Neuron (in vitro differentiated cells): ENCODE data around the gene REP15.

Source experiments
- H2AFZ ChIP-seq: one replicate; pipeline ENCODE4 v1.6.1; 2013; ENCODE audit warnings: low read depth, mild to moderate bottlenecking, inconsistent platforms, low read length, moderate library complexity
- H3K27me3 ChIP-seq: one replicate; pipeline ENCODE4 v1.6.1; 2013; ENCODE audit warnings: low read length; ENCODE audit not compliant: insufficient read depth
- H3K36me3 ChIP-seq: one replicate; pipeline ENCODE4 v1.6.1; 2013; ENCODE audit warnings: low read length; ENCODE audit not compliant: insufficient read depth
- H3K4me1 ChIP-seq: one replicate; pipeline ENCODE4 v1.6.1; 2013; ENCODE audit warnings: low read length; ENCODE audit not compliant: insufficient read depth
- H3K4me3 ChIP-seq: 2 replicates; pipeline ENCODE4 v1.5.1; 2013; ENCODE audit warnings: mild to moderate bottlenecking, low read length, moderate library complexity
- H3K9me3 ChIP-seq: one replicate; pipeline ENCODE4 v1.6.1; 2013; ENCODE audit warnings: low read length

Gene REP15

GRCh38 chr12:27680619-27681018 lies 15.6 kb upstream of the REP15 start:
- Histone ChIP-seq H2AFZ (no peak overlapping the region), H3K4me3 (no peak overlapping the region), H3K4me1 (no peaks in the 10 kb centered on the region), H3K36me3 (peaks cover 20% of the 10 kb centered on the region), H3K27me3 (no peaks in the 10 kb centered on the region), H3K9me3 (no peaks in the 10 kb centered on the region)

- Histone ChIP-seq H3K36me3 (peaks cover 16% of the 10 kb centered on the region), H2AFZ (no peak overlapping the region), H3K9me3 (no peaks in the 10 kb centered on the region), H3K27me3 (no peaks in the 10 kb centered on the region), H3K4me3 (no peak overlapping the region), H3K4me1 (no peaks in the 10 kb centered on the region)
Observed at GRCh38 chr12:27682534-27682933, 13.7 kb upstream of the REP15 start.

- Histone ChIP-seq H3K4me1 (no peaks in the 10 kb centered on the region), H2AFZ (no peak overlapping the region), H3K27me3 (no peaks in the 10 kb centered on the region), H3K36me3 (peaks cover 32% of the 10 kb centered on the region), H3K9me3 (no peaks in the 10 kb centered on the region), H3K4me3 (no peak overlapping the region)
Observed at GRCh38 chr12:27685274-27685673, 11.0 kb upstream of the REP15 start.

GRCh38 chr12:27686147-27686546 lies 10.1 kb upstream of the REP15 start:
- H3K4me3 ChIP-seq: no peak overlapping the region
- no peaks in the 10 kb centered on the region for H3K9me3 ChIP-seq
- H3K27me3 ChIP-seq: no peaks in the 10 kb centered on the region
- peaks cover 30% of the 10 kb centered on the region for H3K36me3 ChIP-seq
- H3K4me1 ChIP-seq: no peaks in the 10 kb centered on the region
- H2AFZ ChIP-seq: no peak overlapping the region

GRCh38 chr12:27688671-27689070 lies 7.6 kb upstream of the REP15 start:
- no peak overlapping the region for H2AFZ ChIP-seq
- no peaks in the 10 kb centered on the region for H3K4me1 ChIP-seq
- H3K36me3 ChIP-seq: peaks cover 38% of the 10 kb centered on the region
- H3K27me3 ChIP-seq: no peaks in the 10 kb centered on the region
- no peak overlapping the region for H3K4me3 ChIP-seq
- H3K9me3 ChIP-seq: no peaks in the 10 kb centered on the region

GRCh38 chr12:27689558-27690180 lies 6.6 kb upstream of the REP15 start:
- Histone ChIP-seq H3K36me3 (peaks cover 38% of the 10 kb centered on the region), H2AFZ (no peak overlapping the region), H3K4me1 (no peaks in the 10 kb centered on the region), H3K27me3 (no peaks in the 10 kb centered on the region), H3K9me3 (no peaks in the 10 kb centered on the region), H3K4me3 (no peak overlapping the region)

- peaks cover 29% of the 10 kb centered on the region for H3K36me3 ChIP-seq
- H2AFZ ChIP-seq: no peak overlapping the region
- H3K4me3 ChIP-seq: no peak overlapping the region
- no peaks in the 10 kb centered on the region for H3K27me3 ChIP-seq
- no peaks in the 10 kb centered on the region for H3K4me1 ChIP-seq
- H3K9me3 ChIP-seq: no peaks in the 10 kb centered on the region
Observed at GRCh38 chr12:27693403-27693802, 2.8 kb upstream of the REP15 start.

- no peak overlapping the region for H2AFZ ChIP-seq
- no peak overlapping the region for H3K4me3 ChIP-seq
- no peaks in the 10 kb centered on the region for H3K9me3 ChIP-seq
- no peaks in the 10 kb centered on the region for H3K4me1 ChIP-seq
- no peaks in the 10 kb centered on the region for H3K27me3 ChIP-seq
- H3K36me3 ChIP-seq: peaks cover 11% of the 10 kb centered on the region
Observed at GRCh38 chr12:27695556-27696292, 523 bp upstream of the REP15 start.

GRCh38 chr12:27696864-27697564 lies 767 bp downstream of the REP15 start:
- Histone ChIP-seq H3K4me3 (no peak overlapping the region), H2AFZ (no peak overlapping the region), H3K4me1 (no peaks in the 10 kb centered on the region), H3K27me3 (no peaks in the 10 kb centered on the region), H3K36me3 (peaks cover 11% of the 10 kb centered on the region), H3K9me3 (no peaks in the 10 kb centered on the region)

- Histone ChIP-seq H3K9me3 (no peaks in the 10 kb centered on the region), H3K27me3 (no peaks in the 10 kb centered on the region), H2AFZ (no peak overlapping the region), H3K36me3 (no peaks in the 10 kb centered on the region), H3K4me3 (no peak overlapping the region), H3K4me1 (no peaks in the 10 kb centered on the region)
Observed at GRCh38 chr12:27703720-27704452, 7.6 kb downstream of the REP15 start.

GRCh38 chr12:27705263-27705662 lies 9.0 kb downstream of the REP15 start:
- H3K9me3 ChIP-seq: no peaks in the 10 kb centered on the region
- H3K27me3 ChIP-seq: no peaks in the 10 kb centered on the region
- no peaks in the 10 kb centered on the region for H3K36me3 ChIP-seq
- H3K4me1 ChIP-seq: peaks cover under 1% of the 10 kb centered on the region
- no peak overlapping the region for H3K4me3 ChIP-seq
- H2AFZ ChIP-seq: no peak overlapping the region

- H3K27me3 ChIP-seq: no peaks in the 10 kb centered on the region
- no peaks in the 10 kb centered on the region for H3K9me3 ChIP-seq
- no peaks in the 10 kb centered on the region for H3K36me3 ChIP-seq
- no peak overlapping the region for H2AFZ ChIP-seq
- peaks cover 7% of the 10 kb centered on the region for H3K4me1 ChIP-seq
- H3K4me3 ChIP-seq: no peak overlapping the region
Observed at GRCh38 chr12:27707216-27707615, 11.0 kb downstream of the REP15 start.
